OCI-LY7 (cell line): ENCODE measurements around the gene KCNQ1. TPM values are rescaled to one million over a fixed set of nuclear protein-coding genes. Genes with fewer than 3 reads are reported as not detected.
A peak's percentile ranks its signal among the peaks of the same experiment; 100 is the strongest.

ENCODE experiments used
- BruUV-seq: library from RNA; stranded (reverse); fragments of 400-500 nt; replicated peaks from 2 replicates; lab custom pipeline; 2021; lab: Mats Ljungman, UMichigan
- CTCF ChIA-PET: fragments of 300-600 bp; sonication (Branson Sonifier 250); formaldehyde crosslinking; loops from one replicate; lab custom pipeline; 2022; ENCODE audit warnings: antibody characterized with exemption; ENCODE audit not compliant: unreplicated experiment; lab: Charles Lee
- POLR2A ChIA-PET: fragments of 300-600 bp; sonication (Branson Sonifier 250); formaldehyde crosslinking; loops from one replicate; lab custom pipeline; 2022; ENCODE audit warnings: antibody characterized with exemption; lab: Charles Lee
- DNase-seq: peaks from one replicate; pipeline ENCODE4 v3.0.0-alpha.2; 2015; ENCODE audit warnings: low spot score
- H2AFZ ChIP-seq: fragments of 200-600 bp; sonication (generic), shearing (Covaris generic); 2 replicates; pipeline ENCODE4 v1.6.1; 2014; ENCODE audit warnings: mild to moderate bottlenecking, antibody characterized with exemption, low read length, moderate library complexity
- H3K27ac ChIP-seq: fragments of 200-600 bp; sonication (generic); 2 replicates; pipeline ENCODE4 v1.5.1; 2014; ENCODE audit warnings: mixed run types, low read depth, mild to moderate bottlenecking, moderate library complexity, low read length, inconsistent platforms; ENCODE audit not compliant: poor library complexity, severe bottlenecking
- H3K36me3 ChIP-seq: fragments of 200-600 bp; sonication (generic); 2 replicates; pipeline ENCODE4 v1.6.1; 2014; ENCODE audit warnings: mild to moderate bottlenecking, antibody characterized with exemption, low read length, moderate library complexity, mixed read lengths; ENCODE audit not compliant: insufficient read depth
- H3K4me1 ChIP-seq: fragments of 200-600 bp; sonication (generic); 2 replicates; pipeline ENCODE4 v1.5.1; 2014; ENCODE audit warnings: mild to moderate bottlenecking, low read length; ENCODE audit not compliant: insufficient read depth, poor library complexity, severe bottlenecking
- H3K4me2 ChIP-seq: fragments of 200-600 bp; sonication (generic); 2 replicates; pipeline ENCODE4 v1.6.1; 2014; ENCODE audit warnings: mild to moderate bottlenecking, low read length
- H3K4me3 ChIP-seq: fragments of 200-600 bp; sonication (generic); 2 replicates; pipeline ENCODE4 v1.5.1; 2014; ENCODE audit warnings: mild to moderate bottlenecking, low read depth, low read length; ENCODE audit not compliant: poor library complexity, severe bottlenecking
- H3K79me2 ChIP-seq: fragments of 200-600 bp; sonication (generic); 2 replicates; pipeline ENCODE4 v1.6.1; 2016; ENCODE audit warnings: low read depth, mild to moderate bottlenecking, low read length, moderate library complexity, mixed read lengths; ENCODE audit not compliant: insufficient read depth
- H3K9me2 ChIP-seq: fragments of 200-600 bp; sonication (generic); 2 replicates; pipeline ENCODE4 v1.6.1; 2016; ENCODE audit warnings: mild to moderate bottlenecking, low read length, mixed read lengths; ENCODE audit not compliant: insufficient read depth
- H3K9me3 ChIP-seq: fragments of 200-600 bp; sonication (generic); 2 replicates; pipeline ENCODE4 v1.6.1; 2014; ENCODE audit warnings: mild to moderate bottlenecking, mixed run types, low read length, mixed read lengths
- H4K20me1 ChIP-seq: fragments of 200-600 bp; sonication (generic); 2 replicates; pipeline ENCODE4 v1.6.1; 2014; ENCODE audit warnings: mild to moderate bottlenecking, antibody characterized with exemption, low read length, moderate library complexity, mixed read lengths; ENCODE audit not compliant: insufficient read depth
- EZH2phosphoT487 ChIP-seq: fragments of 200-600 bp; sonication (generic); IDR thresholded peaks from 2 replicates; pipeline ENCODE4 v1.6.1; 2018; ENCODE audit warnings: low read depth, borderline replicate concordance, mild to moderate bottlenecking, mixed run types, antibody characterized with exemption, low read length, moderate library complexity, mixed read lengths
- intact Hi-C: fragments of 100-400 bp; cut with micrococcal nuclease; formaldehyde crosslinking; loops from one replicate; pipeline ENCODE4 v1.10.0; 2022; ENCODE audit not compliant: unreplicated experiment
- total RNA-seq, 2 experiments: library from RNA; depleted of rRNA in 1 of 2; stranded (reverse); fragments of >200 nt in 1 of 2; shearing (Covaris generic) in 1 of 2; gene quantifications; 2 replicates each; pipeline ENCODE4 v1.2.3, GENCODE V29; 2014 to 2022
- TF ChIP-seq, protein P1 (sequence below): fragments of 200-600 bp; sonication (generic); conservative IDR thresholded peaks from 2 replicates; pipeline ENCODE4 v1.5.1; 2014; ENCODE audit warnings: mild to moderate bottlenecking, antibody characterized with exemption, low read length, moderate library complexity, mixed read lengths

The KCNQ1 gene
- total RNA-seq, 2 experiments from 2014 or later = 0.22 to 1.3 TPM

DNA sequence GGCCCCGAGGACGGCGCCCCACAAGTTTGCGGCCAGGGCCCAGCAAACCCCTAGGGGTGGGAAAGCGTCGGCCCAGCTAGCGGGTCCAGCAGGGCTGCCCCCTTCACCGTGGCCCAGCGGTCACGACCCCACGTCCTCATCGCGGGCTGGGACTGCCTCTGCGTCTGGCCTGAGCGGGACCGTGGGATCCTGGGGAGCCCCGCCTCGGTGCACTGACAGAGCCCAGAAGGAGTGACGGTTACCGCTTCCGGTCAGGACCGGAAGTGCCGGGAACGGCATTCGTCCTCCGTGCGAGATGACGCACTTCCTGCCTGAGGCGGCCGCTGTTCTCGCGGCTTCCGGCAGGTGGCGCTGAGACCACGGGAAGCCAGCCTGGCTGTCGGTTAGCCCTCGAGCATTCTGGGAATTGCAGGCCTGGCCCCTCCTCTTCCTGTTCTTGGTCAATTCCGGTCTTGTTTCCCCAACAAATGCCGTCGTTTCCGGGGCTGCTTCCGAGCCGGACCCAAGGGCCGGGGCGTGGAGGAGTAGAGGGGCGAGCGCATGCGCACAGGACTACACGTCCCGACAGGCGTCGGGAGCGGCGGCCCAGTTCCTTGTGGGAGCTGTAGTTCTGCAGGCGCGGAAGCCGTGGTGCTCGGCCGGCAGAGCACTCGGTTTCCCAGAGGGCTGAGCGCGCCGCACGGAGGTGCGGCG, 44.6 kb upstream of the KCNQ1 start, which contains the start of gene TSSC4:
TSSC4 (plus strand) TSS at position 682 of the 693 bp plus-strand sequence. CDS start 1,884 bp downstream, outside the sequence.
- peak; percentile 100 for DNase-seq
- Histone ChIP-seq H3K4me3 (peak within 1 kb of the TSS; percentile 99), H3K4me2 (peak within 1 kb of the TSS; percentile 98), H3K9me3 (no peaks in the 10 kb centered on the region), H3K79me2 (peaks cover 16% of the 10 kb centered on the region), H3K9me2 (no peaks in the 10 kb centered on the region), H3K4me1 (peaks cover 23% of the 10 kb centered on the region), H3K27ac (peak within 1 kb of the TSS; percentile 80), H3K36me3 (peaks cover 74% of the 10 kb centered on the region), H4K20me1 (no peaks in the 10 kb centered on the region), H2AFZ (peak within 1 kb of the TSS; percentile 10; the same call in 1 of the 2 replicates)
- ChIA-PET POLR2A (interaction anchor here (0.6 to 2.8 kb wide), 4 partner anchors 8 to 114 kb away, joined by 4 to 13 read pairs (median 5); no protein-coding TSS in a partner anchor), CTCF (no interaction called here)
- no peak for TF ChIP-seq EZH2phosphoT487
- TF ChIP-seq, protein P1, sequence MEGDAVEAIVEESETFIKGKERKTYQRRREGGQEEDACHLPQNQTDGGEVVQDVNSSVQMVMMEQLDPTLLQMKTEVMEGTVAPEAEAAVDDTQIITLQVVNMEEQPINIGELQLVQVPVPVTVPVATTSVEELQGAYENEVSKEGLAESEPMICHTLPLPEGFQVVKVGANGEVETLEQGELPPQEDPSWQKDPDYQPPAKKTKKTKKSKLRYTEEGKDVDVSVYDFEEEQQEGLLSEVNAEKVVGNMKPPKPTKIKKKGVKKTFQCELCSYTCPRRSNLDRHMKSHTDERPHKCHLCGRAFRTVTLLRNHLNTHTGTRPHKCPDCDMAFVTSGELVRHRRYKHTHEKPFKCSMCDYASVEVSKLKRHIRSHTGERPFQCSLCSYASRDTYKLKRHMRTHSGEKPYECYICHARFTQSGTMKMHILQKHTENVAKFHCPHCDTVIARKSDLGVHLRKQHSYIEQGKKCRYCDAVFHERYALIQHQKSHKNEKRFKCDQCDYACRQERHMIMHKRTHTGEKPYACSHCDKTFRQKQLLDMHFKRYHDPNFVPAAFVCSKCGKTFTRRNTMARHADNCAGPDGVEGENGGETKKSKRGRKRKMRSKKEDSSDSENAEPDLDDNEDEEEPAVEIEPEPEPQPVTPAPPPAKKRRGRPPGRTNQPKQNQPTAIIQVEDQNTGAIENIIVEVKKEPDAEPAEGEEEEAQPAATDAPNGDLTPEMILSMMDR = peak; percentile 89
- intact Hi-C loops = loop anchor here (1.0 to 5.0 kb wide), 4 partner anchors 15 to 203 kb away; no protein-coding TSS in a partner anchor
- no TSS peak for BruUV-seq

DNA sequence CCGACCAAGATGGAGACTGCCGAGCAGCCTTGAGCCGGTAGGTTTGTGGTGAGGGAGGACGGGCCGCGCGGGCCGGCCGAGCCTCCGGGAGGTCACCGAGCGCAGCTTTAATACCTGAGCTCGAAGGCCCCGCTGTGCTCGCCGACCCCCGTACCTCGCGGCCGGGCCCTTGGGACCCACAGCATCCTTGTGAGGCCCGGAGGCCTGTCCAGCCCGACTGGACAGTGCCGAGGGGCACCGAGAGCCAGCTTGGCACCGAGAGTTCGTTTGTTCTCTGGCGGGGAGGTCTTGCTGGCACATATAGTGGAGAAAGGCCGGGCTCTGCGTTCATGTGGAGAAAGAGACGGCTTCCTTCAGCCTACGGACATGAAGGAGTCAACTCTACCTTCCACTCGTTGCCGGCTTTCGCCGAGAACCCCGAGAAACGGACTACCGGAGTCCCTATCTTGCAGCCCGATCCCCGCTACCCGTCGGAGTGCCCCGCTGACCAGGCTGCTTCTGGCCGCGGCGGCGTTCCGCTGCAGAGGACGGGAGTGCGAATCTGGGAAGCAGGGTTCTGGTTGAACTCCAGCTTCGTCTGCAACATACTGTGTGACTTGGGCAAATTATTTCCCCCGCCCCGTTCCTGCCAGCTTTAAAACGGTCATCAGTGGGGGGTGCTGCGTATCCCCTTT, 43.9 kb upstream of the KCNQ1 start:
- H2AFZ ChIP-seq = peak overlapping the region; percentile 10; the same call in 1 of the 2 replicates
- TF ChIP-seq, protein P1 = no peak
- no peak for TF ChIP-seq EZH2phosphoT487
- TSS peak; percentile 49 for BruUV-seq
- H4K20me1 ChIP-seq = no peaks in the 10 kb centered on the region
- CTCF ChIA-PET = interaction anchor here (0.7 to 0.9 kb wide), 2 partner anchors 14 to 132 kb away, joined by 3 read pairs; no protein-coding TSS in a partner anchor
- H3K9me2 ChIP-seq = no peaks in the 10 kb centered on the region
- peak overlapping the region; percentile 99 for H3K4me3 ChIP-seq
- H3K27ac ChIP-seq = peak overlapping the region; percentile 48
- H3K4me1 ChIP-seq = peaks cover 23% of the 10 kb centered on the region
- H3K9me3 ChIP-seq = no peaks in the 10 kb centered on the region
- POLR2A ChIA-PET = interaction anchor here (0.6 to 2.8 kb wide), 4 partner anchors 9 to 115 kb away, joined by 4 to 13 read pairs (median 5); no protein-coding TSS in a partner anchor
- DNase-seq = no peak
- H3K79me2 ChIP-seq = peaks cover 16% of the 10 kb centered on the region
- intact Hi-C loops = loop anchor here (1.0 to 5.0 kb wide), 4 partner anchors 16 to 204 kb away; no protein-coding TSS in a partner anchor
- peaks cover 67% of the 10 kb centered on the region for H3K36me3 ChIP-seq
- H3K4me2 ChIP-seq = peak overlapping the region; percentile 98
